Measurements from ENCODE around the gene ANGPTL8. TPM values are rescaled to one million over a fixed set of nuclear protein-coding genes. Genes with fewer than 3 reads are reported as not detected.
A peak's percentile ranks its signal among the peaks of the same experiment; 100 is the strongest.

ANGPTL8 gene
- total RNA-seq, 1 experiment from 2014 or later, result not detected

- H3K4me3 Mint-ChIP-seq, result no peak overlapping the region
- ATAC-seq (peak; percentile 30; the same call in 1 of the 2 replicates), DNase-seq (ENCODE audit: low spot score) (no peak)
- TF ChIP-seq AR (CRISPR knock-in tag; IDR thresholded peaks at IDR 0.05) (no peak), NR1H2 (CRISPR knock-in tag; IDR thresholded peaks at IDR 0.05) (no peak), ZNF138 (CRISPR knock-in tag; conservative IDR thresholded peaks at IDR 0.05) (no peak), NR3C1 (CRISPR knock-in tag; conservative IDR thresholded peaks at IDR 0.05; ENCODE audit: low read depth) (no peak), ZNF317 (CRISPR knock-in tag; IDR thresholded peaks at IDR 0.05; ENCODE audit: borderline replicate concordance, low read depth) (no peak), MYBL2 (CRISPR knock-in tag; IDR thresholded peaks at IDR 0.05) (no peak), ZNF396 (CRISPR knock-in tag; IDR thresholded peaks at IDR 0.05; ENCODE audit: borderline replicate concordance) (no peak), CDX4 (CRISPR knock-in tag; IDR thresholded peaks at IDR 0.05; ENCODE audit: borderline replicate concordance) (no peak), EMX1 (CRISPR knock-in tag; IDR thresholded peaks at IDR 0.05) (no peak), IRF1 (CRISPR knock-in tag; IDR thresholded peaks at IDR 0.05) (no peak), RELA (CRISPR knock-in tag; IDR thresholded peaks at IDR 0.05; ENCODE audit: borderline replicate concordance) (no peak), ZNF416 (CRISPR knock-in tag; IDR thresholded peaks at IDR 0.05) (no peak), ATF3 (CRISPR knock-in tag; conservative IDR thresholded peaks at IDR 0.05) (no peak), ESRRA (CRISPR knock-in tag; IDR thresholded peaks at IDR 0.05; ENCODE audit: borderline replicate concordance) (no peak)
- H3K27ac Mint-ChIP-seq, result no peak overlapping the region
- no peaks in the 10 kb centered on the region for H3K9me3 Mint-ChIP-seq
- H3K27me3 Mint-ChIP-seq (ENCODE audit: low read depth), result no peaks in the 10 kb centered on the region
- ChIA-PET POLR2A (interaction anchor here (1.2 kb wide), 1 partner anchor 11 kb away, joined by 3 read pairs; no protein-coding TSS in a partner anchor), CTCF (interaction anchor here (0.8 to 2.7 kb wide), 7 partner anchors 13 to 226 kb away, joined by 3 to 9 read pairs (median 4); partner anchors contain the start of gene PRKCSH)
- peaks cover 6% of the 10 kb centered on the region for H3K4me1 Mint-ChIP-seq
- peaks cover 2% of the 10 kb centered on the region; the same call in 1 of the 2 replicates for H3K36me3 Mint-ChIP-seq
Measured at GRCh38 chr19:11256189-11256588, 16.8 kb downstream of the ANGPTL8 start.

GRCh38 chr19:11257846-11258380, 18.5 kb downstream of the ANGPTL8 start:
- Mint-ChIP-seq H3K36me3 (no peaks in the 10 kb centered on the region), H3K9me3 (no peaks in the 10 kb centered on the region), H3K4me1 (peaks cover 8% of the 10 kb centered on the region), H3K4me3 (no peak overlapping the region), H3K27me3 (ENCODE audit: low read depth) (no peaks in the 10 kb centered on the region), H3K27ac (no peak overlapping the region)
- ATAC-seq (no peak), DNase-seq (ENCODE audit: low spot score) (no peak)
- TF ChIP-seq PREB (CRISPR knock-in tag; IDR thresholded peaks at IDR 0.05; ENCODE audit: borderline replicate concordance) (no peak), GTF2I (CRISPR knock-in tag; conservative IDR thresholded peaks at IDR 0.05) (0 out of 2 replicates have a peak, but pooled peaks have one; percentile 43)
- POLR2A ChIA-PET, result no interaction called here
- CTCF ChIA-PET, result no interaction called here

GRCh38 chr19:11260996-11261395, 21.6 kb downstream of the ANGPTL8 start:
- Mint-ChIP-seq H3K9me3 (no peaks in the 10 kb centered on the region), H3K27me3 (ENCODE audit: low read depth) (no peaks in the 10 kb centered on the region; the same call in 1 of the 2 replicates), H3K4me1 (peaks cover 20% of the 10 kb centered on the region), H3K4me3 (peak overlapping the region; percentile 64), H3K36me3 (no peaks in the 10 kb centered on the region), H3K27ac (peak overlapping the region; percentile 63; the same call in 1 of the 2 replicates)
- TF ChIP-seq GTF2I (CRISPR knock-in tag; conservative IDR thresholded peaks at IDR 0.05) (peak; percentile 76), ATF3 (CRISPR knock-in tag; conservative IDR thresholded peaks at IDR 0.05) (no peak)
- no peak for ATAC-seq
- ChIA-PET POLR2A (no interaction called here), CTCF (interaction anchor here (0.8 to 1.3 kb wide), 3 partner anchors 17 to 100 kb away, joined by 3 to 12 read pairs (median 3); no protein-coding TSS in a partner anchor)
- DNase-seq (ENCODE audit: low spot score), result no peak
